Neural progenitor cell (in vitro differentiated cells): ENCODE results near the gene MSL2.

Experiments used
- CTCF ChIP-seq: fragments of 200-600 bp; sonication (generic); IDR thresholded peaks from 2 replicates; pipeline ENCODE4 v1.5.1; 2017; ENCODE audit warnings: antibody characterized with exemption, mild to moderate bottlenecking
- EZH2 ChIP-seq: fragments of 200-600 bp; sonication (generic); IDR thresholded peaks from 2 replicates; pipeline ENCODE4 v1.6.1; 2017; ENCODE audit warnings: antibody characterized with exemption, mild to moderate bottlenecking, moderate library complexity

GRCh38 chr3:136109499-136109898, 86.6 kb downstream of the MSL2 start:
- TF ChIP-seq CTCF = no peak
- no peak for TF ChIP-seq EZH2
